Measurements from ENCODE around the gene SPEF1.
"Not testable (repeated sequence)": the region's sequence is repeated elsewhere in the genome, so short reads cannot be mapped to it uniquely, and the experiment has no call there.

DNA sequence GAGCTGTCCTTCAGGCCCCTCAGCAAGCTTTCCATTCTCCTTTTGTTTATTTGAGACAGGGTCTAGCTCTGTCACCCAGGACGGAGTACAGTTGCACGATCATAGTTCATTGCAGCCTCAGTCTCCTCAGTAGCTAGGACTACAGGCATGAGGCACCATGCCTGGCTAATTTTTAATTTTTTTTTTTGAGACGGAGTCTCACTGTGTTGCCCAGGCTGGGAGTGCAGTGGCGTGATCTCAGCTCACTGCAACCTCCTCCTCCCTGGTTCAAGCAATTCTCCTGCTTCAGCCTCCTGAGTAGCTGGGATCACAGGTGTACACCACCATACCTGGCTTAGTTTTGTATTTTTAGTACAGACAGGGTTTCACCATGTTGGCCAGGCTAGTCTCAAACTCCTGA lies 8.0 kb upstream of the SPEF1 start:
- not testable (repeated sequence) for TF ChIP-seq POLR2A (IDR thresholded peaks at IDR 0.05)
- TF ChIP-seq, protein P1, sequence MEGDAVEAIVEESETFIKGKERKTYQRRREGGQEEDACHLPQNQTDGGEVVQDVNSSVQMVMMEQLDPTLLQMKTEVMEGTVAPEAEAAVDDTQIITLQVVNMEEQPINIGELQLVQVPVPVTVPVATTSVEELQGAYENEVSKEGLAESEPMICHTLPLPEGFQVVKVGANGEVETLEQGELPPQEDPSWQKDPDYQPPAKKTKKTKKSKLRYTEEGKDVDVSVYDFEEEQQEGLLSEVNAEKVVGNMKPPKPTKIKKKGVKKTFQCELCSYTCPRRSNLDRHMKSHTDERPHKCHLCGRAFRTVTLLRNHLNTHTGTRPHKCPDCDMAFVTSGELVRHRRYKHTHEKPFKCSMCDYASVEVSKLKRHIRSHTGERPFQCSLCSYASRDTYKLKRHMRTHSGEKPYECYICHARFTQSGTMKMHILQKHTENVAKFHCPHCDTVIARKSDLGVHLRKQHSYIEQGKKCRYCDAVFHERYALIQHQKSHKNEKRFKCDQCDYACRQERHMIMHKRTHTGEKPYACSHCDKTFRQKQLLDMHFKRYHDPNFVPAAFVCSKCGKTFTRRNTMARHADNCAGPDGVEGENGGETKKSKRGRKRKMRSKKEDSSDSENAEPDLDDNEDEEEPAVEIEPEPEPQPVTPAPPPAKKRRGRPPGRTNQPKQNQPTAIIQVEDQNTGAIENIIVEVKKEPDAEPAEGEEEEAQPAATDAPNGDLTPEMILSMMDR (IDR thresholded peaks at IDR 0.05 in 4 of 5, conservative IDR thresholded peaks at IDR 0.05 in 1 of 5): not testable (repeated sequence)

Data from gastrocnemius medialis (tissue), 4 donors.